Stomach (tissue), 4 donors: Measurements from ENCODE around the gene R3HDM4.

ENCODE experiments used
- CTCF ChIP-seq, 7 experiments: fragments of 450-650 bp in 4 of 7; fragments of 200-600 bp in 3 of 7; sonication (generic) in 3 of 7; IDR thresholded peaks; one replicate each; pipeline ENCODE4 v1.5.1; 2016 to 2019; ENCODE audit warnings: antibody characterized with exemption in 7 of 7, control low read depth in 2 of 7, mild to moderate bottlenecking in 1 of 7
- POLR2AphosphoS5 ChIP-seq, 3 donors: sonication (generic); formaldehyde crosslinking; IDR thresholded peaks; one replicate each; pipeline ENCODE4 v1.6.1; 2016; ENCODE audit warnings: antibody characterized with exemption in 3 of 3

- TF ChIP-seq CTCF (IDR thresholded peaks at IDR 0.05) (no peak), POLR2AphosphoS5 (IDR thresholded peaks at IDR 0.05) (no peak)
These were observed 21.3 kb upstream of the R3HDM4 start for GRCh38 chr19:934197-934840.
